ENCODE measurements around the gene ESR1. TPM values are rescaled to one million over a fixed set of nuclear protein-coding genes. Genes with fewer than 3 reads are reported as not detected.

ESR1 gene
- total and polyA plus RNA-seq, 2 donors (not counting 3 experiments of a cell fraction or from before 2014, with no cell fraction given), result 0.01 TPM; not detected in 1

DNA sequence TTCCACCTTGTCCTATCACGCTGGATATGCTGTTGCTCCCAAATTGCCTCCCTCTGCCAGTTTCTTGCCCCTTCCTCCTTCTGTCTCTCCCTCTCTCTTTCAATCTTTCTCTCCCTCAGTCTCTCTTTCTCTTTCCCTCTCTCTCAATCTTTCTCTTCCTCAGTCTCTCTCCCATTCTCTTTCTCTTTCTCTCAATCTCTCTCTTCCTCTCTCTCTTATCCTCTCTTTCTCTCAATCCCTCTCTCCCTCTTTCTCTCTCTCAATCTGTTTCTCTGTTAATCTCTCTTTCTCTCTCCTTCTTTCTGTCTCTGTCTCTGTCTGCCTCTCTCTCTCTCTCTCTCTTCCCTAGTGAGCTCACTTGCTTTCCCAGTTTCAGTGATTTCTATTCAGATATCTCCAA, 245.8 kb downstream of the ESR1 start:
- H3K9me1 ChIP-seq (replicated peaks; ENCODE audit: control insufficient read depth, extremely low read depth, insufficient read depth, low read length), result no peaks in the 10 kb centered on the region
- no peak overlapping the region for H2AFZ ChIP-seq (ENCODE audit: low read depth, low read length)
- BruUV-seq (replicated peaks), result no TSS peak
- no peaks in the 10 kb centered on the region for H3K4me1 ChIP-seq (ENCODE audit: control insufficient read depth, extremely low read depth, insufficient read depth, low read length)
- DNase-seq (ENCODE audit: low read depth, low spot score), result no peak
- no peak overlapping the region for H3K9ac ChIP-seq (replicated peaks; ENCODE audit: extremely low read depth, insufficient read depth, low read length)
- TF ChIP-seq MYC (IDR thresholded peaks at IDR 0.05; ENCODE audit: low read depth, low read length) (no peak), FOS (IDR thresholded peaks at IDR 0.05; ENCODE audit: borderline replicate concordance, insufficient read depth, low read length) (no peak), POLR2AphosphoS5 (IDR thresholded peaks at IDR 0.05; ENCODE audit: insufficient read depth, low read depth, low read length) (no peak), JUN (IDR thresholded peaks at IDR 0.05; ENCODE audit: borderline replicate concordance, insufficient read depth, insufficient read length, low read depth) (no peak), GATA2 (IDR thresholded peaks at IDR 0.05; ENCODE audit: insufficient read depth, insufficient read length, low read depth, low read length) (no peak), POLR2A (IDR thresholded peaks at IDR 0.05; ENCODE audit: low read depth, low read length) (no peak), EZH2 (IDR thresholded peaks at IDR 0.05; ENCODE audit: borderline replicate concordance, low read depth, low read length, severe bottlenecking) (no peak)
- TF ChIP-seq, protein P1, sequence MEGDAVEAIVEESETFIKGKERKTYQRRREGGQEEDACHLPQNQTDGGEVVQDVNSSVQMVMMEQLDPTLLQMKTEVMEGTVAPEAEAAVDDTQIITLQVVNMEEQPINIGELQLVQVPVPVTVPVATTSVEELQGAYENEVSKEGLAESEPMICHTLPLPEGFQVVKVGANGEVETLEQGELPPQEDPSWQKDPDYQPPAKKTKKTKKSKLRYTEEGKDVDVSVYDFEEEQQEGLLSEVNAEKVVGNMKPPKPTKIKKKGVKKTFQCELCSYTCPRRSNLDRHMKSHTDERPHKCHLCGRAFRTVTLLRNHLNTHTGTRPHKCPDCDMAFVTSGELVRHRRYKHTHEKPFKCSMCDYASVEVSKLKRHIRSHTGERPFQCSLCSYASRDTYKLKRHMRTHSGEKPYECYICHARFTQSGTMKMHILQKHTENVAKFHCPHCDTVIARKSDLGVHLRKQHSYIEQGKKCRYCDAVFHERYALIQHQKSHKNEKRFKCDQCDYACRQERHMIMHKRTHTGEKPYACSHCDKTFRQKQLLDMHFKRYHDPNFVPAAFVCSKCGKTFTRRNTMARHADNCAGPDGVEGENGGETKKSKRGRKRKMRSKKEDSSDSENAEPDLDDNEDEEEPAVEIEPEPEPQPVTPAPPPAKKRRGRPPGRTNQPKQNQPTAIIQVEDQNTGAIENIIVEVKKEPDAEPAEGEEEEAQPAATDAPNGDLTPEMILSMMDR (IDR thresholded peaks at IDR 0.05; ENCODE audit: extremely low read depth in 1 of 2, insufficient read depth in 1 of 2, low read depth in 1 of 2, low read length in 2 of 2), result no peak
- TF ChIP-seq, protein P2, sequence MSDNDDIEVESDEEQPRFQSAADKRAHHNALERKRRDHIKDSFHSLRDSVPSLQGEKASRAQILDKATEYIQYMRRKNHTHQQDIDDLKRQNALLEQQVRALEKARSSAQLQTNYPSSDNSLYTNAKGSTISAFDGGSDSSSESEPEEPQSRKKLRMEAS (IDR thresholded peaks at IDR 0.05; ENCODE audit: insufficient read depth, insufficient read length), result no peak
- dilution Hi-C loops (cut with MboI; ENCODE audit: extremely low pct_ligation_motif_present, low sequenced_read_pairs), result no loop called here
- ChIA-PET CTCF (interaction anchor here (1.2 to 1.3 kb wide), 2 partner anchors 71 to 288 kb away, joined by 3 to 4 read pairs; no protein-coding TSS in a partner anchor), POLR2A (no interaction called here)
- H3K36me3 ChIP-seq (ENCODE audit: control insufficient read depth in 2 of 2, extremely low read depth in 1 of 2, insufficient read depth in 2 of 2, low read length in 2 of 2), result no peaks in the 10 kb centered on the region
- no peak overlapping the region for H3K4me3 ChIP-seq (replicated peaks in 1 of 3; ENCODE audit: insufficient read depth in 1 of 3, low read depth in 1 of 3, low read length in 3 of 3)
- H3K4me2 ChIP-seq (ENCODE audit: insufficient read depth, low read length), result no peak overlapping the region
- no peaks in the 10 kb centered on the region for H3K9me3 ChIP-seq (replicated peaks; ENCODE audit: control insufficient read depth, insufficient read depth, low read length)
- no peak overlapping the region for H3K27ac ChIP-seq (ENCODE audit: insufficient read depth, low read depth, low read length)
- no peaks in the 10 kb centered on the region for H4K20me1 ChIP-seq (replicated peaks; ENCODE audit: control insufficient read depth, extremely low read depth, insufficient read depth, low read length)
- no peaks in the 10 kb centered on the region for H3K79me2 ChIP-seq (ENCODE audit: control insufficient read depth, insufficient read depth, low read length)
- peaks cover 2 to 6% of the 10 kb centered on the region in 2 experiments for H3K27me3 ChIP-seq (ENCODE audit: control insufficient read depth in 2 of 2, insufficient read depth in 2 of 2, low read length in 2 of 2)
- no peak for FAIRE-seq
- intact Hi-C loops (cut with micrococcal nuclease), result no loop called here
